Astrocyte of the spinal cord (primary cell): ENCODE measurements around the gene BRI3BP.

ENCODE experiments used
- DNase-seq: peaks from one replicate; pipeline ENCODE4 v3.0.0; 2011; ENCODE audit warnings: low read depth, low spot score
- H3K4me3 ChIP-seq: 2 replicates; pipeline ENCODE4 v1.5.1; 2011; ENCODE audit warnings: low read depth, mild to moderate bottlenecking, low read length, moderate library complexity
- in situ Hi-C: cut with HindIII; loops from 2 replicates; pipeline ENCODE4 v1.10.0; 2017; ENCODE audit warnings: low sequenced_read_pairs
- TF ChIP-seq, protein P1 (sequence below): IDR thresholded peaks from 2 replicates; pipeline ENCODE4 v1.5.1; 2012; ENCODE audit warnings: low read depth, mild to moderate bottlenecking, low read length, inconsistent platforms

Gene BRI3BP

DNA sequence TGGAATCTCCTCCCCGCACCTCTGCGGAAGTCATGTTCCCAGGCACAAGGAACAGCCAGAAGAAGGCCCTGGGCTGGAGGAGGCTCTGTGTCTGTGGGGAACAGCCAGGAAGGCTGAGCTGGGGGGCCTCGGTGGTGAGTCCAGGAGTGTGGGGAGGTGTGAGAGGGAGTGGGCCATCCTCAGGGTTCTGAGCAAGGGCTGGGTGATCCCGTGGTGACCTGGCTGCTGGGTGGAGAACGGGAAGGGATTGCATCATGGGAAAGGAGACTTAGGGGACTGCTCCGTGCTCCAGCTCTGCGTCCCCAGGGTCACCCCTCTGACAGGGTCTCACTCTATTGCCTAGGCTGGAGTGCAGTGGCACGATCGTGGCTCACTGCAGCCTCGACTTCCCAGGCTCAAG, 85.6 kb downstream of the BRI3BP start:
- in situ Hi-C loops, result no loop called here
- TF ChIP-seq, protein P1, sequence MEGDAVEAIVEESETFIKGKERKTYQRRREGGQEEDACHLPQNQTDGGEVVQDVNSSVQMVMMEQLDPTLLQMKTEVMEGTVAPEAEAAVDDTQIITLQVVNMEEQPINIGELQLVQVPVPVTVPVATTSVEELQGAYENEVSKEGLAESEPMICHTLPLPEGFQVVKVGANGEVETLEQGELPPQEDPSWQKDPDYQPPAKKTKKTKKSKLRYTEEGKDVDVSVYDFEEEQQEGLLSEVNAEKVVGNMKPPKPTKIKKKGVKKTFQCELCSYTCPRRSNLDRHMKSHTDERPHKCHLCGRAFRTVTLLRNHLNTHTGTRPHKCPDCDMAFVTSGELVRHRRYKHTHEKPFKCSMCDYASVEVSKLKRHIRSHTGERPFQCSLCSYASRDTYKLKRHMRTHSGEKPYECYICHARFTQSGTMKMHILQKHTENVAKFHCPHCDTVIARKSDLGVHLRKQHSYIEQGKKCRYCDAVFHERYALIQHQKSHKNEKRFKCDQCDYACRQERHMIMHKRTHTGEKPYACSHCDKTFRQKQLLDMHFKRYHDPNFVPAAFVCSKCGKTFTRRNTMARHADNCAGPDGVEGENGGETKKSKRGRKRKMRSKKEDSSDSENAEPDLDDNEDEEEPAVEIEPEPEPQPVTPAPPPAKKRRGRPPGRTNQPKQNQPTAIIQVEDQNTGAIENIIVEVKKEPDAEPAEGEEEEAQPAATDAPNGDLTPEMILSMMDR, result no peak
- DNase-seq, result no peak
- H3K4me3 ChIP-seq, result no peak overlapping the region

- H3K4me3 ChIP-seq, result no peak overlapping the region
- in situ Hi-C loops, result no loop called here
These were observed 86.5 kb downstream of the BRI3BP start for GRCh38 chr12:125079648-125080645.

More at GRCh38 chr12:125079648-125080645, 86.5 kb downstream of the BRI3BP start:
- DNase-seq, result no peak
- TF ChIP-seq, protein P1, result no peak
